GM21360 (cell line): ENCODE measurements around the gene MAGI3.
"Not testable (repeated sequence)": the region's sequence is repeated elsewhere in the genome, so short reads cannot be mapped to it uniquely, and the experiment has no call there.

ENCODE experiments used
- ATAC-seq: cut with Tn5 transposase; IDR thresholded peaks from one replicate; pipeline ENCODE4 v1.9.1; 2021; ENCODE audit warnings: mild to moderate bottlenecking, moderate library complexity; ENCODE audit not compliant: unreplicated experiment

Gene MAGI3

DNA sequence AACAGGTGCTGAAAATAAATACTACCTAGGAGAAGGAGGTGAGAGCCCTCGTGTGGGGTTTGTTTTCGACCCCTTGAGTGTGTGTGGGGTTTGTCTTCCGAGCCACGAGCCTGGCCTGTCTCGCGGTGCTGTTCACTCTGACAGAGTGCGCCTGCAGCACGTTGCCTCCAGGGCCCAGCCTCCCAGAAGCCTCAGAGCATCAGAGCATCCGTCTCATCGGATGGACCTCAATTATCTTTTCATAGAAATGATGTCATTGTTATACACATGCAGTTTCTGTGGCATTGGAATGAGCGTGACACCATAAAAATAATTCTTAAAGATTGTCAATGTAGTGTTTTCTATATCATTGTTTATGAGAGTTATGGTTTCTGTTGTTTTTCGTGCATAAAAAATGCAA, 119.5 kb downstream of the MAGI3 start:
- ATAC-seq = not testable (repeated sequence)

DNA sequence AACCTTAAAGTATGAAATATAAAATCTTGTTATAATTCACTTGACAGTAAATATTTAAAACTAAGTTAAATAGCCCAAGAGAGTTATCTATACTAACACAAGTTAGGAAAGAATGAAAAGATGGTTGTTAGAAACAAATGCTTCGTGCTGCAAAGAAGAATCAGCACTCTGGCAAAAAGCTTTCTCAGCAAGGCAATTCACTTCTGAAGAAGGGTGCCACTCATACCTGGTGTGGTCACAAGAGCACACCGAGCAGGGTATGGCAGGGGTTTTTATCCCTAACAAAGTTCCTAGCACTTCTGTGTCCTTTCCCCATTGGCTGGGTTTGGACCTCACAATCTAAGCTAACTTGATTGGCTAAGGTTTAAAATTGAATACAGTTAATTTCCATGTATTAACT, 121.0 kb downstream of the MAGI3 start:
- no peak for ATAC-seq

DNA sequence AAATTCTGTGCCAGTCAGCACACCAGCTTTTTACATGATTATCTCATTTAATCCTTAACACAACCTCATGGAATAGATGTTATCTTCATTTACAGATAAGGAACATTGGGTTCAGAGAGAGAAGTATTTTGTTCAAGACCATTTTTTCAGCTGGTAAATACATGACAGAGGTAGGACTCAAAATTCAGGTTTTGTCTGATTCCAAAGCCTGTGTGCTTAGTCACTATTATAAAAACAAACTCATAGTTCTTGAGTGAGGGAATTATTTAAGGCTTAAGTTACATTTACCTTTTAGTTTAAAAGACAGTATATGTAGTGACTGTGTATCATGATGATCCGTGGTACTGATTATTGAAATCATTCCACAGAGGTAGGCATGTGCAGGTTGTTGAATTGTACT, 125.2 kb downstream of the MAGI3 start:
- no peak for ATAC-seq

DNA sequence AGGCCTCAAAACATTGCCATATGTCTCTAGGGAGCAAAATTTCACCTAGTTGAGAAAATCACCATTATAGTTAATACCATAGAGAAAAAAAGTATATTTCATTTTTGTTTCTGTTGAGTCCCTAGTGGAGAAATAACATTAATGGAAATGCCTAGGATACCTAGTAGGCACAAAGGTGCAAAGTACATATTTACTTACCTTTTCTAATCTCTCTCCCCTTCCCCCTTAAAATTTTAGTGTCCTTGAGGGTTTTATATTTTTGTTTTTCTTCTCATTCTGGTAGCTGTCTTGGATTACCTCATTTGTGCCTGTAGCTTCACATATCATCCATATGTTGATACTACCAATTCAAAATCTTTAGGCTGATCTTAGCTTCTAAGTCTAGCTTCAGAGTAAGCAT, 127.0 kb downstream of the MAGI3 start:
- ATAC-seq = no peak

DNA sequence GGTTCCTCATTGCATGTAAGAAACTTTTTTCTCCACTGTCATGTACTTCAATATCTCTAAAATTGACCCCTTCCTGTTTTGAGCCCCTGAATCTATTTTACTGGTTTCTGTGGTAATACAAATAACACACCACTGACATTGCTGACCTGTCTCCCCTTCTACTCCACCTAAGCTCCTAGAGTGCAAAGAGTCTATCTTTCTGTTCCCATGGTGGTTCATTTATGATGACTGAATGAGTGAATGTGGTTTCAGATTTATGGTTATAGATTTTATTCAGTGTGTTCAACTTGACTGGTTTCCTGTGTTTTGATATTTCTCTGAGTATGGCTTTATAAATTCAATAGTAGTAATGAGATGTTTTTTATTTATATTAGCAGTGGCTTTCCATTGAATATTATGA, 127.7 kb downstream of the MAGI3 start:
- ATAC-seq = no peak

DNA sequence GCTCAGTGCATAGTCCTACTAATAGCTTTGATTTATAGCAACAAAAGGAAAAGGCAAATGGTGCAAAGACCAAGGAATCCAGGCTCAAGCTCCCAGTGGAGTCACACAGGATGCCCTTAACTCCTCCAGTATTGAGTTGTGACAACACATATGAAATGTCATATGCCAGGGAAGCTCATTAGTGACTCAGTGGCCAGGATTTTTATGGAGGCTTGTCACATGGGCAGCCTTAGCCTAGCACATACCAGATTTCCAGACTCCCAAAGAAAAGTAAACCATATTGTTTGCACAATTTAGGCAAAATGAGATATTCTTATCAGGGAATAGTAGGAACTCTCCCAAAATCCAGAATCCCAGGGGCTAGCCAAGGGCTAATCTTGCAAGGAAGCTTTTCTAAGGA, 129.2 kb downstream of the MAGI3 start:
- no peak for ATAC-seq

DNA sequence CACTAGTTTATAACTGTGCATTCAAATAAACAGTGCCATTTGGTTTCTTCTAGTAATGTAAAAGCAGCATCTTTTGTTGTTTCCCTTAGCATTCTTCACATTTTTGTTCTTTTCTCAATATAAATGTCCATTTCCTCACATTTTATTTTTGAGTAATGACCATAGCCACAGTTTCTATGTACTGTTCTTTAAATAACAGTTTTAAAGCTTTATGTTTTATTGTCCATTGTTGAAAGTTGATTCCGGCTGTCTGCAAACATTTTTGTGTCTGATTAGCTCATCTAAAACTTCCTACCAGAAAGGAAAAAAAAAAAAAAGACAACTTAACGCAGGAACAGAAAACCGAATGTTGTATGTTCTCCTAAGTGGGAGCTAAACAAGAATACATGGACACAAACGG, 139.7 kb downstream of the MAGI3 start:
- ATAC-seq = no peak

DNA sequence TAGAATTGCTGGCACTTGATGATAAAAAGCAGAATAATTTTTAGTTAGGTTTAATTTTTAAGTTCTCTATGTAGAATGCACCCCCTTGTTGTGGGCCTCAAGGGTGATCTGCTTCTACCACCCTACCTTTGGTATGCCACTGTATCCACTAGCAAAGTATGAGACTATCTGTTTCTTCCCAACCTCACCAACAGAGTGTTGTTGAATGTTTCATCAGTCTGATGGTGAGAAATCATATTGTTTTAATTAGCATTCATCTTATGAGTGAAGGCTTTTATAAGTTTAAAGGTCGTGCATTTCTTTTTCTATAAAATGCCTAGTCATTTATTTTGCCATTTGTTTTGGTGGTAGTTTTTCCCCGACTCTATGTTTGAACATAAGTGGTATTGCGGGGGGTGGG, 141.0 kb downstream of the MAGI3 start:
- no peak for ATAC-seq

DNA sequence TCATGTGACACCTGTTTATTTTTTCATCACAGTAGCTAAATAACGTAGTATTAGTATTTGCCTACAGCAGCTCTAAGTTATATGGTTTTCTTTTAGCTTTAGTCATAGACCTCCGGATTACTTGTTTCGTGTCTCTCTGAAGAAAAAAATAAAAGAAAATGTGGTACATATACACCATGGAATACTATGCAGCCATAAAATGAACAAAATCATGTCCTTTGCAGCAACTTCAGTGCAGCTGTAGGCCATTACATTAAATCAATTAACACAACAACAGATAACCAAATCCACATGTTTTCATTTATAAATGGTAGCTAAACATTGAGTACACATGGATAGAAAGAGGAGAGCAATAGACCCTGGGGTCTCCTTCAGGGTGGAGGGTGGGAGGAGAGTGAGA, 142.7 kb downstream of the MAGI3 start:
- no peak for ATAC-seq

DNA sequence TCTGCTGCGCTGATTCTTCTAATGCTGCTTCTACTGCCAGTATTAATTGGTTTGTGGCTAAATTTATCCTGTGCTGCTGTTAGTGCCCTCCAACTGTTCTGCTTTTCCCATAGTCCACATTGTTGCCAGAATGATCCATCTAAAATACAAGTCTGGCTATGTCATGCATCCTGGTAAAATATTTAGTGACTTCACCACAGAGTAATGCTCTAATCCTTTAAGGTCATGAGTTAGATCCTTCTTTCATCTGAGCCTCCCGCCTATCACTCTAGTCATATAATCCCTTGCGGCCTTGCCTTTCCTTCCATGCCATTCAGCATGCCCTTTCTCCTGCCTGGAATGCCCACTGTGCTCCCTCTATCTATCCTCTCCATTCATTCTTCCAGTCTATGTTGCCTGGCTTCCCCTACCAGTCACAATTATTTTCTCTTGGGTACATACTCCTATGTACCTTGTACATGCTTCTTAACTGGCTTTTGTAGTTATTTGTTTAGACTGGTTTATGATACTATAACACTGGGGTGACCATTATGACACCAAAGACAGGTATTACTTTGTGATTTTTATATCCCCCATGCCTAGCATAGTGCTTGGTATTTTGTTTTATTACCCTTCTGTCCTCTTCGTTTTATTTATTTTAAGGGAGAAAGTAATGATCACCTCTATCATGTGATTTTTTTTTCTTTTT, 144.0 kb downstream of the MAGI3 start:
- no peak for ATAC-seq

DNA sequence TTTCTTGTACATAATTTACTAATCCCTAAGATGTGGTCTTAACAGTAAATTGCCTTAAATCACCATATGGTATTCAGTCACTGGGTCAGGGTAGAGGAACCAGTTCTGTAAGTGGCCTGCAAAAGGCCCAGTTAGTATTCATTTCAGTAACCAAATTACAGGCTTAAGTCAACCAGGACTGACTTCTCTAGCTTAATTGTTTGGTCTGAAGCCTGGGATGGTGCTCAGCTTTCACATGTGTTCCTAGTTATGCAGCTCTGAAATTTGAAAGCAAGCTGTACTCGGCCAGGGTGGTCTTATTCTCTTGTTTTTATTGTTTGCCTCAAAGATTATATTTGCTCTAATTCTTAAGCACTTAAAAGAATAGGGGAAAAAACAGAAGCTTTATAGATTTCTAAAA, 144.6 kb downstream of the MAGI3 start:
- ATAC-seq = no peak

DNA sequence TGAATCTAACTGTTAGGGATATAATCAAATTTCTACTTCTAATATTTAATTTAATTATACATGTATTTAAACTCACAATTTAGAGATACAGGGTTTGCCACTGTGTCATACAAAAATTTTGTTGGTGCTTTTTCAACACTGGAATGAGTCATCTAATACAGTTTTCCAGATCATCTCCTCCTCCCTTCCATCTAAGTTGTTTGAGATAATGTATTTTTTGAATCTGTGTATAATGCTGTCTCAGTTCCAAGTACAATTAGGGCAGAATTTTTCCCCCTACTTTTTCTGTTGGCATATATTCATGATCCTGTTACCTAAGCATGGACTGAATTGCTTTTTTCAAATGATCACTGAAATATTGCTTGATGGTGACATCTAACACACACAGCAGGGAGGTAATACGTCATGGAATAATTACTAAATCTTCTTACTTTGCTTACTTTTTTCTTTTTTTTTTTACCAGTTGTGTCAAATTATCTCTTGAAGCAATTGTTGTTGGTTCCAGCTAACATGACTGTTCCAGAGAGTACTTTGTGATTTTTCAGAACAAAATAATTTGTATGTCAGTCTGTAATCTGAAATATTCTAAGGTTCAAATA, 146.0 kb downstream of the MAGI3 start:
- no peak for ATAC-seq

DNA sequence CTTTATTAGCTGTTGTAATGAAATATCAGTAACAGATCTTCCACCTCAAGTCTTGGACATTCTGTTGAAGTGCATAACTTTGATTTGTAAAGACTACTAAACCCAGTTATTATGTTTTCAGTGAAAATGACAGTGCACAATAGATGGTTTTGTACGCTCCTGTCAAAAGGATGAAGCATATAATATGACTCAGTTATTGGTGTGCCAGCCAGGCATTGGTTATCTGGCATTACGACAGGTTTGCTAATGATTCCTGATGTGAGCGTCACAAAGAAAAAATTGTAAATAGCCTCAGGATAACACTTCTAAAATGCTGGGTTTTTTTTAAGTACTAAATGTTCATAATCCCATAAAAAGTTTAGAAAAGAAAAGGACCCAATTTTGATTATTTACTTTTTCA, 147.9 kb downstream of the MAGI3 start:
- no peak for ATAC-seq

DNA sequence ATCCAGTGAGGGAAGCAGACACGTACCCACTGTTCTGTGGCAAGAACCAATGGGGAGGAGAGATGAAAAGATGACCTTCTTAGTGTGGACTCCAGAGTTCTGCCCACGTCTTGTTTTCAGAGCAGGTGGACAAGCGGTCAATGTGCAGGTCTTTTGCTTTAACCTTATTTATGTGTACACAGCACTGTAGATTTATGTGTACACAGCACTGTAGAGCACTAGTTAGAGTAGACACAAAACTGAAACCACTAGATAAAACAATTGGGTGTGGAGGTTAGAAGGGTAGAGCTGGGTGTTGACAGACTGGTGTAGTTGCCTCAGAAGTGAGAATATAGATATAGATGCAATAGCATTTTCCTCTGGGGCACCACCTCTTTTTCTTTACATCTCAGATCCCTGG, 150.0 kb downstream of the MAGI3 start:
- no peak for ATAC-seq

DNA sequence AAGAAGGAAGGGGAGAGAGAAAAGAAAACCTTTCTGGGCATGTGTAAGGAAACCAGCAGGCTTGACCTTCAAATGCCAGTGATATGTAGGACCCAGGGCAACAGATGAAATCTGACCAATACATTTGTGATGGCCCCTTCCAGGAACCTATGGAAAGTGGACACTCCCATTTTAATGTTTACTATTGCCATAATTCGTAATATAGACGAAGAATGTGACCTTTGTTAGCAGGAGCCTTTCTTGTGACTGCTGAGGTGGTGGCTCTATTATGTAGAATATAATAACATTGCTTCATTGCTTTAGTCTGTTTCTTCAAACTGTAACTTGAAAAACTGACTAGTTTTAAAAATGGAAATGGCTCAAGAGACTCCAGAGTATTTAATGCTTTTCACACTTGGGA, 150.8 kb downstream of the MAGI3 start:
- ATAC-seq = no peak

DNA sequence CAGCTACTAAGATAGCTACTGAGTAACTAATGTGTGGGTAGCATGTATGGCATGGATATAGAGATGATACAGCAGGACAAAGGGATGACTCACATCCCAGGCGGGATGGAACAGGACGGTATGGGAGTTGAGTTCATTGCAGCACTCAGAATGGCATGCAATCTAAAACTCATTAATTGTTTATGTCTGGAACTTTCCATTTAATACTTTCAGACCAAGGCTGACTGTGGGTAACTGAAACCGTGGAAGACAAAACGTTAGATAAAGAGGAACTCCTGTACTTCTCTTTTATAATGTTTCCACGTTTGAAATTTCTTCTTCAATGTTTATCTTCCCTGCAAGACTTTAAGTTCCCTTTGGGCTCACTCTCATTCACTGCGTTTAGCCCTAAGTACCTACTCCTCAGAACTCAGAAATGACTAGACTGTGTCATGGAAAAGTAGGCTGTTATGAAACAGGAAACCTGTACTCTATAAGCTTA, 151.9 kb downstream of the MAGI3 start:
- no peak for ATAC-seq

DNA sequence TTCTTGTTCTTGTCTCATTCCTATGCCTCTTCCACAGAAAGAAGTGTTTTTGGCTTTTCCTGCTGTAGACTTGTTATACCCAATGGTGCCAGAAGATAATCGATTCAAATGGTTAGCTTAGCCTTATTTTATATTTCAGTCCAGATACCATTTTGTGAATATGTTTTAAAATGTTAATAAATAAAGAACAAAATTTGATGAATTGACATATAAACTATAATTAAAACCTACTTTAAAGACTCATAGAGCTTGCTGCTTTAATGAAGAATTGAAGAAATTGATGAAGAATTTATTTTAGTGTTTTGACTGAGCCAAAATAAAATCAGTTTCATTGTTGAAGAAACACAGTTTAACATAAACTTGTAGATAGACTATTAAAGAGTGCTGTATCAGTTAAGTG, 152.8 kb downstream of the MAGI3 start:
- no peak for ATAC-seq

DNA sequence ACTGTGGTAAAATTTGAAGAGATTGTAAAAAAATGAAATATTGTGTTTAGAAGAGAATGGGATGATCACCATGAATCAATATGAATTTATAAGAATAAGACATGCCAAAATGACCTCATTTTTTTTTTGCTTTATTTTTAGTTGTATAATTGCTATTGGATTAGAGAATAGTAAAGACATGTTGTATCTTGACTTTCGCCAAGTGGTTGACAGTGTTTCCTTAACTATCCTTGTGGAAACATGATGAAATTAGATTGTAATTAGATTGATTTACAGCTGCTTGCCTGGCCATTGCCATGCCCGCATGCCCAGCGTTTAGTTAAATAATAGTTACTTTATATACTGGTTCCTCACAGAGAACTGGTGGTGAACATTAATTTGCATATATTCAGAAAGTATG, 154.9 kb downstream of the MAGI3 start:
- no peak for ATAC-seq

DNA sequence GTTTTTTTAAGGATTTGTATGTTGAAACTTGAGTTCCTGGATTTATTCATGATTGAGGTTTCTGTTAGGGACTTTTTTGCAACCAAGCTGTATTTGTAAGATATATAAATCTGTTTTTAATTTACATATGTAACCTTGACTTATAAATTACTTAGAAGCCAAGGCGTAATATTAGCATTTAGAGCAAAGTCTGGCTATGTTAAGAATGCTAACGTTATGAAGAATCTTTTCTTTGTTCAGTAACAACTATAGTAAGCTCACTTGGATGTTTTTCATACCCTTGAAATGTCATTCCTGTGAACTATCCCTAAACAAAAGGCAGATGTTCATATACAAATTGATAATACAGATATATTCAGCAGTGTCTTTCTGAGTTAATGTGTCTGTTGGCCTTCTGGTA, 155.3 kb downstream of the MAGI3 start:
- no peak for ATAC-seq

DNA sequence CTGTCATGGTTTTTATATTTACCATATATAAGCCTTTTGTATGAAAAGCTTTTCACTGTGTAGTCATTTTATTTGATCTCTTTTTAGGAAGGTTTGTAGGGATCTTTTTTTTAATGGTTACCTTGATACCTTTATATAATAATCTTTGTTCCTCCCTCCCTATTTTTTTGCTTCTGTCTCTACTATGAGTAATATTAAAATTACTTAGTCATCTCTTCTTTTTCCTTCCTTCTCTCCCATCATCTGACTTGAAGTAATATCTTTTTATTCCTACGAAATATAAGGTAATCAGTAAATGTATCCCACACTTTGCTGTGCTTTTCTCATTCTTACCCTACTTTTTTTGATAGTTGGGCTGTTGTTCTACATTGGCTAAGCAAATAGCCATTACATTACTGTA, 161.4 kb downstream of the MAGI3 start:
- no peak for ATAC-seq

DNA sequence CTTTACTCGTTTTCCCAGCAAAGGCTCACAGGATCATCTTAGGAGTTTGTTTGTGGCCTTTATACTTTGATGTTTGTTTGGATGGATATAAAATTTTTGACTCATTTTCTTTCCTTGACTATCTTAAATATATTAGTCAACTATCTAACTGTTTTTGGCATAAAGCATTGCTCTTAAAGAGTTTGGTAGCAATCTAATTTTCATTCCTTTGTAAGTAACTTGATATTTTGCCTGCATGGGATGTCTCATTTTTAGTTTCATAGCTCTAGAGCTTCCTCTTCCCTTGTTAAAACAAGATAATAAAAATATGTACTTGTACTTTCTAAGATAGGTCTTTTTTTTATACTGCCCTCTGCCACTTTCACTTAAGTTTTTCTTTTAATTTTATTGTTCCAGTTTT, 161.9 kb downstream of the MAGI3 start:
- no peak for ATAC-seq

DNA sequence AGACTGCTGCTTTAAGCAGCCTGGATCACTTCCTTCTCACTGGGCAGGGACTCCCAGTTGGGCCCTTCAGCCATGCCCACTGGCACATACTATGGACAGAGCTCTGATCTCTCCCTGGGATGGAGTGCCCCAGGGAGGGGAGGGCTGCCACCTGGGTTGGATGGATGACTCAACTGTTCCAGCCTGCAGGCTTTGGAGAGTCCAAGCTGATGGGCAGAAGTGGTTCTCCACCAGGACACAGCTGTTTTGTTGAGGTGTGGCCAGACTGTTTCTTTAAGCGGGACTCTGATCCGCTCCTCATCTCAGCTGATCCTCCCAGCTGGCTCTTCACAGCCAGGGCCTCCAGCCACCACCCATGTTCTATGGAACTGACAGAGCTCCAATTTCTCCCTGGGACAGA, 166.9 kb downstream of the MAGI3 start:
- ATAC-seq = no peak

DNA sequence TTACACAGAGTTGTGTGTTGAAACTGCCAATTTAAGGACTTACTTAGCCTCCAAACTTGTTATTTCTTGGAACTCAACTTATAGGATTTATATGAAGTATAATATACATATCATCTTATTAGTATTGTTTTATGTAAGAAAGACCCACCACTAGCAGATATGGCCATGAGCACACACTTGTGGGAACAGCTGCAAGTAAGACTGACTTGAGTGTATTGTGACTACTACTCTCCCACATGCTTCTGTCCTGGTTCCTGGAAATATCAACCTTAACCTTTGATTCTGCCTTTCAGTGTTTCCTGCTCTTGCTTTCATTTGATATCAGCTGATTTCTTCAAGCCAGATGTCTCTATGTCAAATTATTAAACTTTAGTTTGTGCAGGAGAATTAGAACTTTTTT, 175.3 kb downstream of the MAGI3 start:
- no peak for ATAC-seq
